Naive thymus-derived CD4-positive, alpha-beta T cell (primary cell): ENCODE measurements around the gene VPREB1. TPM values are rescaled to one million over a fixed set of nuclear protein-coding genes. Genes with fewer than 3 reads are reported as not detected.
"Not testable (repeated sequence)": the region's sequence is repeated elsewhere in the genome, so short reads cannot be mapped to it uniquely, and the experiment has no call there.

Experiments
- ATAC-seq: fragments of 150-1000 bp; cut with Tn5 transposase; 2 replicates; pipeline ENCODE4 v1.10.0; 2021; ENCODE audit warnings: mild to moderate bottlenecking, moderate library complexity
- CTCF ChIA-PET: fragments of 350-600 bp; sonication (Branson Sonifier 250); formaldehyde crosslinking; loops from one replicate; lab custom pipeline; 2021; ENCODE audit warnings: antibody characterized with exemption; lab: Charles Lee
- POLR2A ChIA-PET: fragments of 350-600 bp; sonication (Branson Sonifier 250); formaldehyde crosslinking; loops from one replicate; lab custom pipeline; 2021; ENCODE audit warnings: antibody characterized with exemption, inconsistent platforms; lab: Charles Lee
- DNase-seq, 9 donors: peaks; one replicate each; pipeline versions ENCODE4 v3.0.0 to v3.0.0-alpha.2; 2020 to 2022; ENCODE audit warnings: mixed read lengths in 1 of 9
- H3K27ac ChIP-seq: one replicate; pipeline ENCODE4 v1.7.0; 2013; ENCODE audit warnings: mild to moderate bottlenecking, low read depth, low read length, moderate library complexity
- H3K27me3 ChIP-seq, 2 donors: one replicate each; pipeline ENCODE4 v1.7.0; 2013; ENCODE audit warnings: low read length in 2 of 2, mild to moderate bottlenecking in 2 of 2, moderate library complexity in 2 of 2; ENCODE audit not compliant: control insufficient read depth in 2 of 2, insufficient read depth in 2 of 2
- H3K36me3 ChIP-seq, 3 experiments: 1 replicate in 2 of 3; 2 replicates in 1 of 3; pipeline ENCODE4 v1.7.0; 2013; ENCODE audit warnings: low read length in 3 of 3, mild to moderate bottlenecking in 3 of 3, moderate library complexity in 1 of 3; ENCODE audit not compliant: insufficient read depth in 3 of 3, control insufficient read depth in 2 of 3
- H3K4me1 ChIP-seq, 2 donors: one replicate each; pipeline ENCODE4 v1.7.0; 2013; ENCODE audit warnings: low read length in 2 of 2, mild to moderate bottlenecking in 2 of 2, moderate library complexity in 1 of 2; ENCODE audit not compliant: control insufficient read depth in 2 of 2, insufficient read depth in 2 of 2
- H3K4me3 ChIP-seq: 2 replicates; pipeline ENCODE4 v1.7.0; 2013; ENCODE audit warnings: mild to moderate bottlenecking, low read length
- H3K9me3 ChIP-seq, 3 experiments: 1 replicate in 2 of 3; 2 replicates in 1 of 3; pipeline ENCODE4 v1.7.0; 2013; ENCODE audit warnings: low read length in 3 of 3; ENCODE audit not compliant: control insufficient read depth in 2 of 3
- H3K27ac Mint-ChIP-seq, 9 donors: one replicate each; pipeline ENCODE4 v1.8.0; 2020 to 2022; ENCODE audit warnings: mixed read lengths in 9 of 9, mild to moderate bottlenecking in 8 of 9, moderate library complexity in 5 of 9, inconsistent platforms in 2 of 9
- H3K27me3 Mint-ChIP-seq, 5 donors: one replicate each; pipeline ENCODE4 v1.8.0; 2021 to 2022; ENCODE audit warnings: mixed read lengths in 5 of 5, mild to moderate bottlenecking in 1 of 5
- H3K36me3 Mint-ChIP-seq, 5 donors: one replicate each; pipeline ENCODE4 v1.8.0; 2020 to 2022; ENCODE audit warnings: mixed read lengths in 5 of 5, mild to moderate bottlenecking in 3 of 5, inconsistent platforms in 1 of 5
- H3K4me1 Mint-ChIP-seq, 7 donors: one replicate each; pipeline ENCODE4 v1.8.0; 2020 to 2022; ENCODE audit warnings: mixed read lengths in 7 of 7, mild to moderate bottlenecking in 3 of 7, inconsistent platforms in 1 of 7
- H3K4me3 Mint-ChIP-seq, 10 donors: one replicate each; pipeline ENCODE4 v1.8.0; 2020 to 2022; ENCODE audit warnings: mild to moderate bottlenecking in 10 of 10, mixed read lengths in 10 of 10, moderate library complexity in 6 of 10, inconsistent platforms in 2 of 10
- H3K9me3 Mint-ChIP-seq, 11 donors: one replicate each; pipeline ENCODE4 v1.8.0; 2020 to 2022; ENCODE audit warnings: mixed read lengths in 11 of 11, mild to moderate bottlenecking in 4 of 11, inconsistent platforms in 1 of 11, moderate library complexity in 1 of 11
- intact Hi-C, 2 donors: fragments of 100-400 bp; cut with micrococcal nuclease; formaldehyde crosslinking; loops; one replicate each; pipeline ENCODE4 v1.15.1; 2023
- polyA plus RNA-seq, 2 donors: library from polyadenylated mRNA; unstranded; fragments of 300-500 nt; fragmentation: Illumina TruSeq; gene quantifications; one replicate each; pipeline ENCODE4 v1.2.3, GENCODE V29; 2021
- total RNA-seq, 6 experiments: library from RNA in 5 of 6; stranded (reverse) in 5 of 6; gene quantifications; 1 replicate in 5 of 6; 2 replicates in 1 of 6; pipeline ENCODE4 v1.2.3 and lab custom pipeline; 2021 to 2026

The VPREB1 gene
- total and polyA plus RNA-seq, 7 experiments from 2014 or later: not detected

DNA sequence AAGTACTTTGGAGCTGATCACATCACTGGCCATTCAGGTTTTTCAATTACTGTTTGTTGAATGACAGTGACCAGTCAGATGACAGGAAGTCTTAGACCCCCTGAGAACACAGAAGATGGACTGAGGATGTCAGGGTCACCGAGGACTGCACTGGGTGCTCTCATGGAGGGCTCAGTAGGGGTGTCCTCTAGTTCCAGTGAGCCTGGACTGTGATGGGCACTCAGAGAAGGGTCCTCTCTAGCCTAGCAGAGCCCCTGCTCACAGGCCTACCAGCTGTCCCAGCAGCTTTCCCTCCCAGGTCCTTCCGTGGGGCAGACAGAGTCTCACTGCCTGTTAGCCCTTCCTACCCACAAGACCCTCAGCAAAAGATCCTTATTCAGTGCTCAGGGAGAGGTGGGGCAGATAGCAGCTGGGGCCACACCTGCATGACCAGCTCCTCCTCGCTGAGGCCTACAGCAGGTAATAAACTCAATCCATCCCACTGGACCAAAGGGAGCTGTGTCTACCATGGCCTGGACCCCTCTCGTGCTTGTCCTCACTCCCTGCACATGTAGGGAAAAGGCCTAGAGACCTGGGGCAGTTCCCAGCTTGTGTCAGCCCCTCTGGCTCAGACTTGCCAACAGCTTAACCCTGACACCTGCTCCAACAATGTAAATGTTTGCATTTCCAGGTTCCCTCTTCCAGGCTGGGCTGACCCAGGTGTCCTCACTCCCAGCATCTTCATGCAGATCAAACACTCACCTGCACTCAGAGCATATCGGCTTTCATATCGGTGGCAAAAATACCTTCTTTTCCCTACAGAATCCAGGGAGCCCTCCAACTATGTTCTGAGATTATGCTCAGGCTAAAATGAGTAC, 25.2 kb upstream of the VPREB1 start:
- Histone ChIP-seq H3K4me1 (no peaks in the 10 kb centered on the region), H3K4me3 (no peak overlapping the region), H3K27me3 (no peaks in the 10 kb centered on the region), H3K9me3 (no peaks in the 10 kb centered on the region), H3K36me3 (no peaks in the 10 kb centered on the region), H3K27ac (no peak overlapping the region)
- Mint-ChIP-seq H3K4me3 (no peak overlapping the region), H3K4me1 (peaks cover 0 to 7% (median 0%) of the 10 kb centered on the region in 7 donors), H3K9me3 (no peaks in the 10 kb centered on the region), H3K27ac (no peak overlapping the region), H3K27me3 (no peaks in the 10 kb centered on the region), H3K36me3 (no peaks in the 10 kb centered on the region)
- DNase-seq (no peak), ATAC-seq (no peak)
- POLR2A ChIA-PET: no interaction called here
- CTCF ChIA-PET: no interaction called here
- intact Hi-C loops: no loop called here

DNA sequence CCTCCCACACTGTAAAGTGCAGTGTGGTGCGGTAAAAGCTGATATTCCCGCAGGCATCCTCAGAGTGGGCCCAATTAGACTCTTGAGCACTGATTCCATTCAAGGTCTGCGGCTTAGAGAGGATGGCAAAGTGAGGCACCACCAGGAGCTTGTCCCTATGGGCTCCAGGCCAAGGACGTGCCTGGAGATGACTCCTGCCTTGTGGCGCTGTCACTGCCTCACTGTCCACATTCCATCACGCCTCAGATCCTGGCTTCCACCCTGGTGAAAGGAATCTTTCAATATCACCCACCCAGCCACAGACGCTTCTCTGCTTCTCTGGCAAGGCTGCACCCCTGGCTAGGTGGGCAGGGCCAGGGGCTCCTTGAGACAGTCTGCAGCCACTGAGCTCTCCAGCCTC, 23.5 kb upstream of the VPREB1 start:
- CTCF ChIA-PET, H3K4me1 ChIP-seq, intact Hi-C loops, H3K4me3 ChIP-seq, H3K27ac ChIP-seq, H3K4me1 Mint-ChIP-seq, H3K9me3 ChIP-seq, DNase-seq, POLR2A ChIA-PET, H3K36me3 Mint-ChIP-seq, H3K36me3 ChIP-seq, H3K4me3 Mint-ChIP-seq, H3K9me3 Mint-ChIP-seq, H3K27ac Mint-ChIP-seq, ATAC-seq, H3K27me3 Mint-ChIP-seq, H3K27me3 ChIP-seq: not testable (repeated sequence)

GRCh38 chr22:22226448-22227187, 18.0 kb upstream of the VPREB1 start:
- H3K4me1 ChIP-seq: no peaks in the 10 kb centered on the region
- H3K27me3 ChIP-seq: no peaks in the 10 kb centered on the region
- intact Hi-C loops: no loop called here
- no peaks in the 10 kb centered on the region for H3K9me3 ChIP-seq
- POLR2A ChIA-PET: no interaction called here
- no peak for ATAC-seq
- peak overlapping the region in 2 of 9 donors; percentile 1 to 6 for H3K27ac Mint-ChIP-seq
- H3K4me3 Mint-ChIP-seq: no peak overlapping the region
- CTCF ChIA-PET: no interaction called here
- DNase-seq: no peak
- peaks cover 0 to 10% (median 7%) of the 10 kb centered on the region in 5 donors for H3K27me3 Mint-ChIP-seq
- no peaks in the 10 kb centered on the region for H3K9me3 Mint-ChIP-seq
- no peaks in the 10 kb centered on the region for H3K36me3 ChIP-seq
- no peak overlapping the region for H3K4me3 ChIP-seq
- H3K4me1 Mint-ChIP-seq: no peaks in the 10 kb centered on the region
- no peak overlapping the region for H3K27ac ChIP-seq
- no peaks in the 10 kb centered on the region for H3K36me3 Mint-ChIP-seq

DNA sequence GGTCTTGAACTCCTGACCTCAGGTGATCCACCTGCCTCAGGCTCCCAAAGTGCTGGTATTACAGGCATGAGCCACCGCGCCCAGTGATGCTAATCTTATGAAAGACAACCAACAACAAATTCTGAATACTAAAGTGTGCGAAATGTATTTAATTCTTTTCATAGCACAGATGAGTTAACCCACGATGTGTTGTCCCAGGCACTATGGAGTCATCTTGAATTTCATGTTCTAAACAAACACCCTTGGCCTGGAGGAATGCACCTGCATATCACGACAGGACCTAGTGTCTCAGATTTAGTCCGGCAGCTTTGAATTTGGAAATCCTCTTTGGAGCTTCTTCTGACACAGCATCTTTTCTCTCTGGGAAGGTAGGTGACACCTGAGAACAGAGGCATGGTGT, 16.2 kb upstream of the VPREB1 start:
- Histone ChIP-seq H3K4me1 (no peaks in the 10 kb centered on the region), H3K36me3 (no peaks in the 10 kb centered on the region), H3K27ac (no peak overlapping the region), H3K4me3 (no peak overlapping the region), H3K9me3 (no peaks in the 10 kb centered on the region), H3K27me3 (no peaks in the 10 kb centered on the region)
- ATAC-seq (no peak), DNase-seq (no peak)
- Mint-ChIP-seq H3K27ac (no peak overlapping the region), H3K4me1 (no peaks in the 10 kb centered on the region), H3K9me3 (peaks cover 0 to 1% (median 0%) of the 10 kb centered on the region in 11 donors), H3K4me3 (no peak overlapping the region), H3K27me3 (peaks cover 0 to 10% (median 7%) of the 10 kb centered on the region in 5 donors), H3K36me3 (no peaks in the 10 kb centered on the region)
- CTCF ChIA-PET: interaction anchor here (0.7 kb wide), 1 partner anchor 17 kb away, joined by 4 read pairs; no protein-coding TSS in a partner anchor
- intact Hi-C loops: no loop called here
- POLR2A ChIA-PET: no interaction called here

GRCh38 chr22:22228921-22229320, 15.7 kb upstream of the VPREB1 start:
- Mint-ChIP-seq H3K36me3 (no peaks in the 10 kb centered on the region), H3K4me1 (peaks cover 0 to under 1% (median 0%) of the 10 kb centered on the region in 7 donors), H3K9me3 (peaks cover 0 to 1% (median 0%) of the 10 kb centered on the region in 11 donors), H3K4me3 (no peak overlapping the region), H3K27ac (no peak overlapping the region), H3K27me3 (peaks cover 0 to 10% (median 7%) of the 10 kb centered on the region in 5 donors)
- ChIA-PET CTCF (no interaction called here), POLR2A (no interaction called here)
- ATAC-seq (no peak), DNase-seq (no peak)
- H3K4me1 ChIP-seq: no peaks in the 10 kb centered on the region
- H3K4me3 ChIP-seq: no peak overlapping the region
- no peaks in the 10 kb centered on the region for H3K36me3 ChIP-seq
- H3K27ac ChIP-seq: no peak overlapping the region
- intact Hi-C loops: no loop called here
- no peaks in the 10 kb centered on the region for H3K27me3 ChIP-seq
- H3K9me3 ChIP-seq: no peaks in the 10 kb centered on the region

- Mint-ChIP-seq H3K4me1 (peaks cover 0 to 7% (median 0%) of the 10 kb centered on the region in 7 donors), H3K27me3 (peaks cover 0 to 10% (median 7%) of the 10 kb centered on the region in 5 donors), H3K9me3 (peaks cover 0 to 1% (median 0%) of the 10 kb centered on the region in 11 donors), H3K27ac (no peak overlapping the region), H3K4me3 (no peak overlapping the region), H3K36me3 (no peaks in the 10 kb centered on the region)
- Histone ChIP-seq H3K4me1 (no peaks in the 10 kb centered on the region), H3K9me3 (no peaks in the 10 kb centered on the region), H3K4me3 (no peak overlapping the region), H3K27me3 (no peaks in the 10 kb centered on the region), H3K27ac (no peak overlapping the region), H3K36me3 (no peaks in the 10 kb centered on the region)
- POLR2A ChIA-PET: no interaction called here
- ATAC-seq: no peak
- DNase-seq: no peak
- intact Hi-C loops: no loop called here
- CTCF ChIA-PET: interaction anchor here (1.2 kb wide), 1 partner anchor 21 kb away, joined by 3 read pairs; no protein-coding TSS in a partner anchor
These were observed 14.7 kb upstream of the VPREB1 start for GRCh38 chr22:22229683-22230420.
